ENCODE results near the gene TEX29. TPM values are rescaled to one million over a fixed set of nuclear protein-coding genes. Genes with fewer than 3 reads are reported as not detected.

TEX29 gene
- polyA plus RNA-seq, 1 of the 3 experiments (the other 2 are of a cell fraction): 0.18 TPM

- DNase-seq: no peak
- peaks cover 22 to 81% of the 10 kb centered on the region in 2 experiments for H3K36me3 ChIP-seq (replicated peaks in 1 of 2; ENCODE audit: control insufficient read depth in 1 of 2, insufficient read depth in 2 of 2, low read length in 1 of 2)
Observed at GRCh38 chr13:111272117-111272516, 48.3 kb upstream of the TEX29 start.

More at GRCh38 chr13:111272117-111272516, 48.3 kb upstream of the TEX29 start:
- no peaks in the 10 kb centered on the region for H3K79me2 ChIP-seq (ENCODE audit: insufficient read depth)
- H3K4me1 ChIP-seq (ENCODE audit: control insufficient read depth in 1 of 2, insufficient read depth in 2 of 2, low read depth in 1 of 2, low read length in 1 of 2): no peaks in the 10 kb centered on the region
- H4K20me1 ChIP-seq (ENCODE audit: insufficient read depth): no peaks in the 10 kb centered on the region
- no peak for TF ChIP-seq RFX5 (IDR thresholded peaks at IDR 0.05; ENCODE audit: low read length)
- TF ChIP-seq TAF1 (IDR thresholded peaks at IDR 0.05; ENCODE audit: borderline replicate concordance, low read depth, low read length): no peak
- no peak for TF ChIP-seq POLR2AphosphoS5 (IDR thresholded peaks at IDR 0.05; ENCODE audit: low read depth, low read length)
- no peak for TF ChIP-seq EZH2phosphoT487 (IDR thresholded peaks at IDR 0.05; ENCODE audit: borderline replicate concordance, low read depth)
- TF ChIP-seq USF2 (IDR thresholded peaks at IDR 0.05; ENCODE audit: borderline replicate concordance, low read depth, low read length): no peak
- no peak for TF ChIP-seq MAX (IDR thresholded peaks at IDR 0.05; ENCODE audit: low read depth)
- no peak for TF ChIP-seq EP300 (IDR thresholded peaks at IDR 0.05; ENCODE audit: borderline replicate concordance in 1 of 2, low read depth in 1 of 2, low read length in 1 of 2)
- no peak for TF ChIP-seq SIN3A (IDR thresholded peaks at IDR 0.05; ENCODE audit: borderline replicate concordance, low read depth, low read length)
- TF ChIP-seq NFIC (IDR thresholded peaks at IDR 0.05; ENCODE audit: borderline replicate concordance): no peak
- no peak for TF ChIP-seq CHD2 (IDR thresholded peaks at IDR 0.05; ENCODE audit: low read length, partially characterized antibody)
- no peak for TF ChIP-seq ZBTB33 (IDR thresholded peaks at IDR 0.05; ENCODE audit: borderline replicate concordance, low read depth)
- TF ChIP-seq RCOR1 (IDR thresholded peaks at IDR 0.05; ENCODE audit: low read length): no peak
- no peak for TF ChIP-seq FOXJ3 (CRISPR knock-in tag; IDR thresholded peaks at IDR 0.05)
- no peak for TF ChIP-seq USF1 (IDR thresholded peaks at IDR 0.05; ENCODE audit: borderline replicate concordance, low read depth)
- TF ChIP-seq SMC3 (IDR thresholded peaks at IDR 0.05; ENCODE audit: low read depth, low read length): no peak
- no peak for TF ChIP-seq YY1 (IDR thresholded peaks at IDR 0.05; ENCODE audit: low read depth)
- TF ChIP-seq ELF1 (IDR thresholded peaks at IDR 0.05): no peak
- no peak for TF ChIP-seq CTCF (IDR thresholded peaks at IDR 0.05)
- no peak for TF ChIP-seq GATA2 (CRISPR knock-in tag; IDR thresholded peaks at IDR 0.05)
- TF ChIP-seq REST (IDR thresholded peaks at IDR 0.05; ENCODE audit: low read depth, low read length): no peak
- H3K4me3 ChIP-seq (ENCODE audit: low read depth in 2 of 2, low read length in 1 of 2): no peak overlapping the region
- no peaks in the 10 kb centered on the region for H3F3A ChIP-seq (replicated peaks; ENCODE audit: insufficient read depth)
- no peaks in the 10 kb centered on the region for H3K9me3 ChIP-seq
- no peaks in the 10 kb centered on the region for H3K27me3 ChIP-seq (ENCODE audit: insufficient read depth)
- H3K9me2 ChIP-seq: no peaks in the 10 kb centered on the region
- H3K27ac ChIP-seq (ENCODE audit: low read depth in 2 of 2, low read length in 1 of 2): no peak overlapping the region
- H3K4me2 ChIP-seq: no peak overlapping the region
- WGBS (ENCODE audit: low lambda C conversion rate): 97% methylated on average over 7 of the region's 7 CpGs
- no peak overlapping the region for H3K9ac ChIP-seq
- ChIA-PET CTCF (interaction anchor here (1.1 kb wide), 1 partner anchor 204 kb away, joined by 3 read pairs; no protein-coding TSS in a partner anchor), POLR2A (no interaction called here)
- no peak overlapping the region for H2AFZ ChIP-seq (ENCODE audit: low read depth)

Data from SK-N-SH (cell line).